ENCODE data around the gene RRAGA. TPM values are rescaled to one million over a fixed set of nuclear protein-coding genes. Genes with fewer than 3 reads are reported as not detected.

The RRAGA gene
- total and polyA plus RNA-seq, 8 donors = 16.4 to 42.4 (median 28.2) TPM

GRCh38 chr9:19027825-19028224, 21.4 kb upstream of the RRAGA start:
- 81 to 91% methylated on average over 22 of the region's 22 CpGs for WGBS, 2 donors
- intact Hi-C loops (cut with DNase I) = loop anchor here in 2 of 3 donors (10.0 kb wide), 1 partner anchor 773 kb away; no protein-coding TSS in a partner anchor
- Histone ChIP-seq H3K9me3 (no peaks in the 10 kb centered on the region), H3K27ac (no peak overlapping the region), H3K4me3 (no peak overlapping the region), H3K27me3 (no peaks in the 10 kb centered on the region), H3K4me1 (no peaks in the 10 kb centered on the region), H3K36me3 (no peaks in the 10 kb centered on the region)
- no peak for ATAC-seq
- TF ChIP-seq, protein P1, sequence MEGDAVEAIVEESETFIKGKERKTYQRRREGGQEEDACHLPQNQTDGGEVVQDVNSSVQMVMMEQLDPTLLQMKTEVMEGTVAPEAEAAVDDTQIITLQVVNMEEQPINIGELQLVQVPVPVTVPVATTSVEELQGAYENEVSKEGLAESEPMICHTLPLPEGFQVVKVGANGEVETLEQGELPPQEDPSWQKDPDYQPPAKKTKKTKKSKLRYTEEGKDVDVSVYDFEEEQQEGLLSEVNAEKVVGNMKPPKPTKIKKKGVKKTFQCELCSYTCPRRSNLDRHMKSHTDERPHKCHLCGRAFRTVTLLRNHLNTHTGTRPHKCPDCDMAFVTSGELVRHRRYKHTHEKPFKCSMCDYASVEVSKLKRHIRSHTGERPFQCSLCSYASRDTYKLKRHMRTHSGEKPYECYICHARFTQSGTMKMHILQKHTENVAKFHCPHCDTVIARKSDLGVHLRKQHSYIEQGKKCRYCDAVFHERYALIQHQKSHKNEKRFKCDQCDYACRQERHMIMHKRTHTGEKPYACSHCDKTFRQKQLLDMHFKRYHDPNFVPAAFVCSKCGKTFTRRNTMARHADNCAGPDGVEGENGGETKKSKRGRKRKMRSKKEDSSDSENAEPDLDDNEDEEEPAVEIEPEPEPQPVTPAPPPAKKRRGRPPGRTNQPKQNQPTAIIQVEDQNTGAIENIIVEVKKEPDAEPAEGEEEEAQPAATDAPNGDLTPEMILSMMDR (IDR thresholded peaks at IDR 0.05) = no peak
- no peak for FAIRE-seq
- DNase-seq = peak in 1 of 6 donors; percentile 47

GRCh38 chr9:19028835-19029451, 20.3 kb upstream of the RRAGA start:
- WGBS, 2 donors = 13 to 19% methylated on average over 8 of the region's 8 CpGs
- TF ChIP-seq, protein P1 (IDR thresholded peaks at IDR 0.05) = peak; percentile 62 to 77 (median 69)
- H3K9me3 ChIP-seq = no peaks in the 10 kb centered on the region
- intact Hi-C loops (cut with DNase I) = loop anchor here in 2 of 3 donors (10.0 kb wide), 1 partner anchor 774 kb away; no protein-coding TSS in a partner anchor
- no peaks in the 10 kb centered on the region for H3K4me1 ChIP-seq
- no peak overlapping the region for H3K4me3 ChIP-seq
- ATAC-seq = peak; percentile 67 to 92 (median 91)
- peak; percentile 39 for FAIRE-seq
- H3K27me3 ChIP-seq = no peaks in the 10 kb centered on the region
- H3K27ac ChIP-seq = no peak overlapping the region
- H3K36me3 ChIP-seq = no peaks in the 10 kb centered on the region
- DNase-seq = peak in 3 of 6 donors; percentile 27 to 52 (median 30)

GRCh38 chr9:19030899-19031298, 18.3 kb upstream of the RRAGA start:
- no peaks in the 10 kb centered on the region for H3K9me3 ChIP-seq
- DNase-seq (no peak), ATAC-seq (no peak), FAIRE-seq (no peak)
- no peak overlapping the region for H3K27ac ChIP-seq
- H3K4me1 ChIP-seq = no peaks in the 10 kb centered on the region
- TF ChIP-seq, protein P1 (IDR thresholded peaks at IDR 0.05) = no peak
- H3K36me3 ChIP-seq = no peaks in the 10 kb centered on the region
- no peaks in the 10 kb centered on the region for H3K27me3 ChIP-seq
- intact Hi-C loops (cut with DNase I) = no loop called here
- no peak overlapping the region for H3K4me3 ChIP-seq
- 69 to 72% methylated on average over 1 of the region's 1 CpG for WGBS, 2 donors

DNA sequence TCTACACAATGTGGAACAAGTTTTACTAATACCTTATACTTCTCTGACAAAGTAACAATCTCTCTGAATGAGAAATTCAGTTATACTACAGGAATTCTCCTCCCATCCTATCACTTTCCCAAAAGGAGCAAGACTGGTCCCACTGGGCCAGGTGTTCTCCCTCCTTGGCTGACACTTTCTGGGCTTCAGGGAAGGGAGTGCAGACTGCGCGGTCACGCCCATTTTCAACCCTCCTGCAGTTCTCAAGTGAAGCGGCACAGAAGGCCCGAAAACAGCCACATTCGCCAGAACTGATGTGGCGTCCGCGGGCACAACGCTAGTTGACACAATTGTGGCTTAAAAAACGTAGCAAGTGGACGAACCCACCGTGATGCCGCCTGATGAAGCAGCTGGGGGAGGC, 16.8 kb upstream of the RRAGA start:
- intact Hi-C loops (cut with DNase I) = no loop called here
- FAIRE-seq (no peak), ATAC-seq (no peak), DNase-seq (no peak)
- 58 to 67% methylated on average over 14 of the region's 14 CpGs for WGBS, 2 donors
- Histone ChIP-seq H3K9me3 (no peaks in the 10 kb centered on the region), H3K4me3 (no peak overlapping the region), H3K36me3 (no peaks in the 10 kb centered on the region), H3K27me3 (no peaks in the 10 kb centered on the region), H3K4me1 (no peaks in the 10 kb centered on the region), H3K27ac (no peak overlapping the region)
- TF ChIP-seq, protein P1 (IDR thresholded peaks at IDR 0.05) = no peak

GRCh38 chr9:19033015-19033414, 16.2 kb upstream of the RRAGA start, which contains the start of gene SAXO1:
SAXO1 (minus strand) TSS chr9:19033209; CDS start chr9:19032908, 301 bp downstream.
- no peak for FAIRE-seq

More at GRCh38 chr9:19033015-19033414, 16.2 kb upstream of the RRAGA start, which contains the start of gene SAXO1:
- Histone ChIP-seq H3K36me3 (no peaks in the 10 kb centered on the region), H3K4me1 (no peaks in the 10 kb centered on the region), H3K9me3 (no peaks in the 10 kb centered on the region), H3K4me3 (no peak within 1 kb of the TSS), H3K27me3 (no peaks in the 10 kb centered on the region), H3K27ac (no peak within 1 kb of the TSS)
- 61 to 71% methylated on average over 20 of the region's 20 CpGs for WGBS, 2 donors
- intact Hi-C loops (cut with DNase I) = no loop called here
- ATAC-seq (no peak), DNase-seq (peak in 1 of 6 donors; percentile 55)
- TF ChIP-seq, protein P1 (IDR thresholded peaks at IDR 0.05) = no peak
